K562 (cell line): Measurements from ENCODE around the gene MEOX1.
"Not testable (repeated sequence)": the region's sequence is repeated elsewhere in the genome, so short reads cannot be mapped to it uniquely, and the experiment has no call there.

Experiments used
- CXXC5 ChIP-seq: fragments of 250-450 bp; sonication (Bioruptor Pico); IDR thresholded peaks from 2 replicates; pipeline ENCODE4 v1.8.0; 2022; ENCODE audit warnings: inconsistent platforms, mild to moderate bottlenecking, moderate library complexity
- DPF2 ChIP-seq: fragments of 450-650 bp; IDR thresholded peaks from 2 replicates; pipeline ENCODE4 v1.6.1; 2016
- EP300 ChIP-seq: IDR thresholded peaks from 2 replicates; pipeline ENCODE4 v1.6.1; 2012; ENCODE audit warnings: low read length, improper control_type of control experiment
- POLR2AphosphoS5 ChIP-seq: IDR thresholded peaks from 2 replicates; pipeline ENCODE4 v1.6.1; 2011; ENCODE audit warnings: mild to moderate bottlenecking, low read depth, low read length, moderate library complexity; ENCODE audit not compliant: control insufficient read depth, insufficient read depth
- RBFOX2 ChIP-seq: fragments of 200-400 bp; formaldehyde crosslinking; IDR thresholded peaks from 2 replicates; pipeline ENCODE4 v1.6.1; 2017; ENCODE audit warnings: low read depth, mild to moderate bottlenecking, low read length, moderate library complexity
- TBL1XR1 ChIP-seq, 2 experiments: IDR thresholded peaks; 2 replicates each; pipeline ENCODE4 v1.6.1; 2012; ENCODE audit warnings: improper control_type of control experiment in 2 of 2, low read length in 2 of 2, mild to moderate bottlenecking in 1 of 2
- USF1 ChIP-seq: sonication (generic); formaldehyde crosslinking; IDR thresholded peaks from 2 replicates; pipeline ENCODE4 v1.9.0; 2022; ENCODE audit warnings: mild to moderate bottlenecking, missing genetic modification reagents
- ZBTB33 ChIP-seq: sonication (generic); formaldehyde crosslinking; IDR thresholded peaks from 2 replicates; pipeline ENCODE4 v1.8.1; 2023; ENCODE audit warnings: mild to moderate bottlenecking, missing genetic modification reagents
- TF ChIP-seq, protein P1 (sequence below), 3 experiments: IDR thresholded peaks in 2 of 3; conservative IDR thresholded peaks in 1 of 3; 2 replicates each; pipeline ENCODE4 v1.5.1; 2011 to 2012; ENCODE audit warnings: low read length in 3 of 3, mild to moderate bottlenecking in 3 of 3, control low read depth in 2 of 3, improper control_type of control experiment in 1 of 3, inconsistent platforms in 1 of 3, low read depth in 1 of 3, mixed read lengths in 1 of 3, moderate library complexity in 1 of 3; ENCODE audit not compliant: insufficient read depth in 2 of 3

DNA sequence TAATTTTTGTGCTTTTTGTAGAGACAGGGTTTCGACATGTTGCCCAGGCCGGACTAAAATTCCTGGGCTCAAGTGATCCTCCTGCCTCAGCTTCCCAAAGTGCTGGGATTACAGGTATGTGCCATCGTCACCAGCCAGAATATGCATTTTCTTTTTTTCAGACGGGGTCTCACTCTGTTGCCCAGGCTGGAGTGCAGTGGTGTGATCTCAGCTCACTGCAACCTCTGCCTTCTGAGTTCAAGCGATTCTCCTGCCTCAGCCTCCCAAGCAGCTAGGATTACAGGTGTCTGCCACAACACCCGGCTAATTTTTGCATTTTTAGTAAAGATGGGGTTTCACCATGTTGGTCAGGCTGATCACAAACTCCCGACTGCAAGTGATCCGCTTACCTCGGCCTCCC, 25.2 kb upstream of the MEOX1 start:
- not testable (repeated sequence) for TF ChIP-seq EP300; CXXC5 (CRISPR knock-in tag); ZBTB33 (CRISPR knock-in tag); USF1 (CRISPR knock-in tag); DPF2; TBL1XR1 (IDR thresholded peaks at IDR 0.05; ENCODE audit: low read length in 2 of 2); POLR2AphosphoS5; RBFOX2
- TF ChIP-seq, protein P1, sequence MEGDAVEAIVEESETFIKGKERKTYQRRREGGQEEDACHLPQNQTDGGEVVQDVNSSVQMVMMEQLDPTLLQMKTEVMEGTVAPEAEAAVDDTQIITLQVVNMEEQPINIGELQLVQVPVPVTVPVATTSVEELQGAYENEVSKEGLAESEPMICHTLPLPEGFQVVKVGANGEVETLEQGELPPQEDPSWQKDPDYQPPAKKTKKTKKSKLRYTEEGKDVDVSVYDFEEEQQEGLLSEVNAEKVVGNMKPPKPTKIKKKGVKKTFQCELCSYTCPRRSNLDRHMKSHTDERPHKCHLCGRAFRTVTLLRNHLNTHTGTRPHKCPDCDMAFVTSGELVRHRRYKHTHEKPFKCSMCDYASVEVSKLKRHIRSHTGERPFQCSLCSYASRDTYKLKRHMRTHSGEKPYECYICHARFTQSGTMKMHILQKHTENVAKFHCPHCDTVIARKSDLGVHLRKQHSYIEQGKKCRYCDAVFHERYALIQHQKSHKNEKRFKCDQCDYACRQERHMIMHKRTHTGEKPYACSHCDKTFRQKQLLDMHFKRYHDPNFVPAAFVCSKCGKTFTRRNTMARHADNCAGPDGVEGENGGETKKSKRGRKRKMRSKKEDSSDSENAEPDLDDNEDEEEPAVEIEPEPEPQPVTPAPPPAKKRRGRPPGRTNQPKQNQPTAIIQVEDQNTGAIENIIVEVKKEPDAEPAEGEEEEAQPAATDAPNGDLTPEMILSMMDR (IDR thresholded peaks at IDR 0.05 in 2 of 3, conservative IDR thresholded peaks at IDR 0.05 in 1 of 3; ENCODE audit: insufficient read depth in 2 of 3, low read depth in 1 of 3, low read length in 3 of 3), result not testable (repeated sequence)
